ENCODE measurements around the gene RBFOX2. TPM values are rescaled to one million over a fixed set of nuclear protein-coding genes. Genes with fewer than 3 reads are reported as not detected.
"Not testable (repeated sequence)": the region's sequence is repeated elsewhere in the genome, so short reads cannot be mapped to it uniquely, and the experiment has no call there.

Gene RBFOX2, protein sequence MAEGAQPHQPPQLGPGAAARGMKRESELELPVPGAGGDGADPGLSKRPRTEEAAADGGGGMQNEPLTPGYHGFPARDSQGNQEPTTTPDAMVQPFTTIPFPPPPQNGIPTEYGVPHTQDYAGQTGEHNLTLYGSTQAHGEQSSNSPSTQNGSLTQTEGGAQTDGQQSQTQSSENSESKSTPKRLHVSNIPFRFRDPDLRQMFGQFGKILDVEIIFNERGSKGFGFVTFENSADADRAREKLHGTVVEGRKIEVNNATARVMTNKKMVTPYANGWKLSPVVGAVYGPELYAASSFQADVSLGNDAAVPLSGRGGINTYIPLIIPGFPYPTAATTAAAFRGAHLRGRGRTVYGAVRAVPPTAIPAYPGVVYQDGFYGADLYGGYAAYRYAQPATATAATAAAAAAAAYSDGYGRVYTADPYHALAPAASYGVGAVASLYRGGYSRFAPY
- 94.1 and 164 TPM in 2 replicates for total RNA-seq (ENCODE audit: low replicate concordance)
- long read RNA-seq, full-length matches to known transcripts, result 44 of 256 reads
- long read RNA-seq, partial matches to known transcripts, result 3 of 256 reads
- long read RNA-seq, other reads (novel, unspliced or antisense), result 209 of 256 reads

DNA sequence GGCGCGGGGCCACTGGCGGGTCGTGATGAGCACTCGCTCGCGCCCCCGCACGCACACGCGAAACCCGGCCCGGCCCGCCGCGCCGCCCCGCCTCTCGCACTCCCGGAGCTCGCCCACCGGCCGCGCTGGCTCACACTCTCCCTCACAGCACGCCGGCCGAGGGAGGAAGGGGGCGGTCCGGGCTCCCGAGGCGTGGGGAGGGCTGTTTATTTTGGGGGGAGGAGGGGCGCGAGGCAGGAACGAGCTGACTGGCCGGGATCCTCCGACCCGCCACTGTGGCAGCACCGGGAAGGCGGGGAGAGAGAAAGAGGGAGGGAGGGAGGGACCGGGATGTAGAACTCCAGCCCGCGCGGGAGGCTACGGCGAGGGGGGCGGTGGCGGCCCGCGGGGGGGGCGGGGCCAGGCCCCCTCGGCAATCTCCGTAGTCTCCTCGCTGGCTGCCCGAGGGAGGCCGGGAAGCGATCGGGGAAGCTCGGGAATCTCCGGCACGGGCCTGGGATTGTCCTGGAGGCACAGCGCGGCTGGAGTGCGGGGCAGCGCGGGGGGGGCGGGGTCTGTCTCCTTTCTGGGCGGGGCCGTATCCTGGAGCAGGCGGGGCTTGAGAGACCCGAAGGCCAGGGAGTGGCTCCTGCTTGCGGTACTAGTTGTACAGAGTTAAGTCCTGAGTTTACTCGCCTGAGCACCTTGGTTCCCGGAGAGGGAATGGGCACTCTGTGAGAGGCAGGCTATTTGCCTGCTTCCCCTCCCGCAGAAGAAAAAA, at the start of gene RBFOX2:
TSS of gene RBFOX2 (minus strand) at position 179 of the 760 bp plus-strand sequence. CDS start 399 bp downstream, outside the sequence.
- Mint-ChIP-seq H3K27me3 (no peaks in the 10 kb centered on the region), H3K36me3 (peaks cover 18% of the 10 kb centered on the region), H3K27ac (peak within 1 kb of the TSS; percentile 89), H3K9me3 (no peaks in the 10 kb centered on the region), H3K4me3 (peak within 1 kb of the TSS; percentile 97), H3K4me1 (ENCODE audit: unreplicated experiment) (peaks cover 48% of the 10 kb centered on the region)
- peak; percentile 99 for DNase-seq (ENCODE audit: extremely low spot score, unreplicated experiment)
- TF ChIP-seq, protein P1, sequence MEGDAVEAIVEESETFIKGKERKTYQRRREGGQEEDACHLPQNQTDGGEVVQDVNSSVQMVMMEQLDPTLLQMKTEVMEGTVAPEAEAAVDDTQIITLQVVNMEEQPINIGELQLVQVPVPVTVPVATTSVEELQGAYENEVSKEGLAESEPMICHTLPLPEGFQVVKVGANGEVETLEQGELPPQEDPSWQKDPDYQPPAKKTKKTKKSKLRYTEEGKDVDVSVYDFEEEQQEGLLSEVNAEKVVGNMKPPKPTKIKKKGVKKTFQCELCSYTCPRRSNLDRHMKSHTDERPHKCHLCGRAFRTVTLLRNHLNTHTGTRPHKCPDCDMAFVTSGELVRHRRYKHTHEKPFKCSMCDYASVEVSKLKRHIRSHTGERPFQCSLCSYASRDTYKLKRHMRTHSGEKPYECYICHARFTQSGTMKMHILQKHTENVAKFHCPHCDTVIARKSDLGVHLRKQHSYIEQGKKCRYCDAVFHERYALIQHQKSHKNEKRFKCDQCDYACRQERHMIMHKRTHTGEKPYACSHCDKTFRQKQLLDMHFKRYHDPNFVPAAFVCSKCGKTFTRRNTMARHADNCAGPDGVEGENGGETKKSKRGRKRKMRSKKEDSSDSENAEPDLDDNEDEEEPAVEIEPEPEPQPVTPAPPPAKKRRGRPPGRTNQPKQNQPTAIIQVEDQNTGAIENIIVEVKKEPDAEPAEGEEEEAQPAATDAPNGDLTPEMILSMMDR (conservative IDR thresholded peaks at IDR 0.05), result no peak

- Mint-ChIP-seq H3K4me3 (no peak overlapping the region), H3K27ac (no peak overlapping the region), H3K27me3 (no peaks in the 10 kb centered on the region), H3K9me3 (no peaks in the 10 kb centered on the region), H3K4me1 (ENCODE audit: unreplicated experiment) (peaks cover 9% of the 10 kb centered on the region), H3K36me3 (no peaks in the 10 kb centered on the region)
- DNase-seq (ENCODE audit: extremely low spot score, unreplicated experiment), result no peak
- TF ChIP-seq, protein P1 (conservative IDR thresholded peaks at IDR 0.05), result no peak
Observed at GRCh38 chr22:36077271-36077670, 48.6 kb upstream of the RBFOX2 start.

DNA sequence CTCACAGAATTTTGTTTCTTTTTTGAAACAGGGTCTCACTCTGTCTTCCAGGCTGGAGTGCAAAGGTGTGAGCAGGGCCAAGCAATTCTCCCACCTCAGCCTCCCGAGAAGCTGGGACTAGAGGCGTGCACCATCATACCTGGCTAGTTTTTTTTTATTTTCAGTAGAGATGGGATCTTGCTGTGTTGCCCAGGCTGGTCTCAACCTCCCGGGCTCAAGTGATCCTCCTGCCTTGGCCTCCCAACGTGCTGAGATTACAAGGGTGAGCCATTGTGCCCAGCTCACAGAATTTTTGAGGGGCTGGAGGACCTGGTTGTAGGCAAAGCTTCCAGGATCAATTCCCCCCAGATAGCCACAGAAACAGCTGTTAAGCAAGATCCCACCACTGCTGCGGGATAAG, 47.1 kb upstream of the RBFOX2 start:
- no peaks in the 10 kb centered on the region for H3K36me3 Mint-ChIP-seq
- H3K27me3 Mint-ChIP-seq, result no peaks in the 10 kb centered on the region
- TF ChIP-seq, protein P1 (conservative IDR thresholded peaks at IDR 0.05), result no peak
- H3K4me1 Mint-ChIP-seq (ENCODE audit: unreplicated experiment), result peaks cover 9% of the 10 kb centered on the region
- H3K9me3 Mint-ChIP-seq, result no peaks in the 10 kb centered on the region
- H3K27ac Mint-ChIP-seq, result no peak overlapping the region
- no peak overlapping the region for H3K4me3 Mint-ChIP-seq
- no peak for DNase-seq (ENCODE audit: extremely low spot score, unreplicated experiment)

DNA sequence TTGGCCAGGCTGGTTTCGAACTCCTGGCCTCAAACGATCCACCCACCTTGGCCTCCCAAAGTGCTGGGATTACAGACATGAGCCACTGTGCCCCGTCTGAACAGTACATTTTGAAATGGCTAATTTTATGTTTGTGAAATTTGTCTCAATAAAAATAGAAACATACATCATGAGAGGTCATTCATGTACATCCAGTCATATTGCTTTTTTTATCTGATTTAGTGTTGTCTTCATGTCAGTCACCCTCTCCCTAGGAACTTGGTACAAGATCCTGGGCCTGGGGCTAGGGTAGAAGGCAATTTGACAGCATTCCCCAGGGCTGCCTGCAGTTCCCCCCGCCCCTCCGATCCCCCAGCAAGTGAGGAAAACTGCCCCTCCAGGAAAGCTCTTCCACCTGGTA, 46.6 kb upstream of the RBFOX2 start:
- Mint-ChIP-seq H3K36me3 (no peaks in the 10 kb centered on the region), H3K9me3 (no peaks in the 10 kb centered on the region), H3K4me1 (ENCODE audit: unreplicated experiment) (peaks cover 9% of the 10 kb centered on the region), H3K27ac (no peak overlapping the region), H3K4me3 (no peak overlapping the region), H3K27me3 (no peaks in the 10 kb centered on the region)
- DNase-seq (ENCODE audit: extremely low spot score, unreplicated experiment), result no peak
- TF ChIP-seq, protein P1 (conservative IDR thresholded peaks at IDR 0.05), result no peak

DNA sequence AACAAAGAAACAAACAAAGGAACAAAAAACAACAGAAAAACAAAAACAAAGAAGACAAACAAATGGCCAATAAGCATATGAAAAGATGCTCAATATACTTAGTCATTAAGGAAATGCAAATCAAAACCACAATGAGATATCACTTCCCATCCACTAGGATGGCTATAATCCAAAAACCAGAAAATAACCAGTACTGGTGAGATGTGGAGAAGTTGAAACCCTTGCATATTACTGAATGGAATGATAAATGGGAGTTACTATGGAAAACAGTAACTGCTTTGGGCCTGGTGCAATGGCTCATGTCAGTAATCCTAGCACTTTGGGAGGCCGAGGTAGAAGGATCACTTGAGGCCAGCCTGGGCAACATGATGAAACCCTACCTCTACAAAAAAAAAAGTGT, 44.9 kb upstream of the RBFOX2 start:
- H3K36me3 Mint-ChIP-seq, result no peaks in the 10 kb centered on the region
- TF ChIP-seq, protein P1 (conservative IDR thresholded peaks at IDR 0.05), result no peak
- DNase-seq (ENCODE audit: extremely low spot score, unreplicated experiment), result no peak

GRCh38 chr22:36070645-36071044, 42.0 kb upstream of the RBFOX2 start:
- not testable (repeated sequence) for H3K36me3 Mint-ChIP-seq; DNase-seq (ENCODE audit: extremely low spot score, unreplicated experiment); H3K27me3 Mint-ChIP-seq; H3K27ac Mint-ChIP-seq; H3K4me3 Mint-ChIP-seq; H3K4me1 Mint-ChIP-seq (ENCODE audit: unreplicated experiment); H3K9me3 Mint-ChIP-seq

More for the DNA sequence above, 44.9 kb upstream of the RBFOX2 start:
- Mint-ChIP-seq H3K4me1 (ENCODE audit: unreplicated experiment) (peaks cover 6% of the 10 kb centered on the region), H3K27me3 (no peaks in the 10 kb centered on the region), H3K9me3 (no peaks in the 10 kb centered on the region), H3K27ac (no peak overlapping the region), H3K4me3 (no peak overlapping the region)
